ENCODE results near the gene SPEF1. TPM values are rescaled to one million over a fixed set of nuclear protein-coding genes. Genes with fewer than 3 reads are reported as not detected.

The SPEF1 gene
- total and polyA plus RNA-seq, 2 of the 13 experiments (the other 11 are each of a cell fraction or from before 2014, with no cell fraction given), result 0.11 to 0.27 TPM

DNA sequence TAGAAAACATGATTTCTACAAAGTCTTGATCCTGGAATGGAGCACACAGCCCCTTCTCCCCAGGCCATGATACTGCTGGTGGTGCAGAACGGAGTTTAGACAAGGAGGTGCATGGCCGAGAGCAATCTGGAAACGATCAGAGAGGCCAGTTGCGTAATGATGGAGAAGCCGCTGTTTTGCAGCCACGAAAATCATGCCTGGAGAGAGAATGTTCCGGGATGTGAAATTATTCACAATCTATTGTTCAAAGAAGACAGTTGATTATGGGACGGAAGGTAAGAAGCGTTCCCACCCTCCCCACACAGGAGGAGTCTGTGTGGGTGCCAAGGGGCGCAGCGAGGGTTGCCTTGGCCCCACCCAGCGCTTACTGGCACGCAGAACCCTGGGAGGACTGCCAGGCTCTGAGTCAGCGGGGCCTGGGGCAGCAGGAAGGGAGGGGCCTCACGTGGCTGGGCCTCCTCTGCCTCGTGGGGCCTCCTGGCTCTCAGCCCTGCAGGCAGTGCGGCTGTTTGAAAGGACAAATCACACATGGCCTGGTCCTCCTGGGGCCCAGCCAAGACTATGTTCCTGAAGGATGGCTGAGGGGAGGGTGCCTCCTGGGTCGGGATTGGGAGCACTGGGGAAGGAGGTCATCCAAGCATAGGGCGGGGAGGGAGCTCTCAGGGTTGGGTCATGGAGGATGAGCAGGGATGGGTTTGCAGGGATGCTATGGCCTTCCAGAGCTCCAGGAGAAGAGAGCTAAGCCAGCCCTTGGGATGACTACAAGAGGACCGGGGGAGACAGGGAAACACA lies 30.4 kb upstream of the SPEF1 start:
- Histone ChIP-seq H3K4me3 (replicated peaks in 1 of 3; ENCODE audit: insufficient read depth in 1 of 3, low read depth in 2 of 3, low read length in 3 of 3) (peak overlapping the region; percentile 18 to 59 (median 44); a peak in 5 of 6 replicates), H3K4me2 (ENCODE audit: low read depth, low read length) (peak overlapping the region; percentile 87), H3K27ac (ENCODE audit: extremely low read length, insufficient read depth, low read length) (no peak overlapping the region), H3K9me3 (ENCODE audit: low read length) (no peaks in the 10 kb centered on the region), H3K4me1 (ENCODE audit: insufficient read depth, low read length) (peaks cover 61% of the 10 kb centered on the region), H2AFZ (ENCODE audit: low read length) (no peak overlapping the region), H4K20me1 (ENCODE audit: insufficient read depth, low read length) (no peaks in the 10 kb centered on the region), H3K27me3 (ENCODE audit: control insufficient read depth in 1 of 2, insufficient read depth in 2 of 2, low read length in 2 of 2) (peaks cover 2 to 14% of the 10 kb centered on the region in 2 experiments; a peak in 3 of 5 replicates), H3K9ac (ENCODE audit: insufficient read depth, low read depth, low read length) (peak overlapping the region; percentile 45), H3K79me2 (ENCODE audit: insufficient read depth, low read length) (no peaks in the 10 kb centered on the region), H3K36me3 (replicated peaks in 1 of 2; ENCODE audit: control insufficient read depth in 1 of 2, insufficient read depth in 2 of 2, low read length in 2 of 2) (no peaks in the 10 kb centered on the region)
- 5% methylated on average over 20 of the region's 20 CpGs for WGBS (ENCODE audit: low lambda C conversion rate)
- FAIRE-seq (no peak), ATAC-seq (peak; percentile 81), DNase-seq (ENCODE audit: low spot score) (peak; percentile 90)
- in situ Hi-C loops (cut with HindIII; ENCODE audit: extremely low pct_ligation_motif_present, low pct_unique_long_range_greater_than_20kb), result no loop called here
- no TSS peak for BruUV-seq (replicated peaks)
- POLR2A ChIA-PET, result interaction anchor here (0.8 to 2.8 kb wide), 7 partner anchors 9 to 44 kb away, joined by 3 to 10 read pairs (median 4); partner anchors contain the start of genes ADISSP, AP5S1, CDC25B and CENPB
- CTCF ChIA-PET (ENCODE audit: low intra/inter-chr PET ratio, low total read pairs), result interaction anchor here (1.2 kb wide), 1 partner anchor 25 kb away, joined by 5 read pairs; the partner anchor contains the start of gene CENPB
- intact Hi-C loops (cut with micrococcal nuclease; ENCODE audit: unreplicated experiment), result loop anchor here (1.0 kb wide), 1 partner anchor 13 kb away; no protein-coding TSS in a partner anchor
- TF ChIP-seq ZNF773 (CRISPR knock-in tag; IDR thresholded peaks at IDR 0.05; ENCODE audit: borderline replicate concordance) (0 out of 2 replicates have a peak, but pooled peaks have one; percentile 64), ZNF138 (CRISPR knock-in tag; IDR thresholded peaks at IDR 0.05; ENCODE audit: low read depth) (no peak), RARA (CRISPR knock-in tag; IDR thresholded peaks at IDR 0.05) (peak; percentile 84), MXD4 (CRISPR knock-in tag; IDR thresholded peaks at IDR 0.05) (peak; percentile 97), ZNF850 (CRISPR knock-in tag; conservative IDR thresholded peaks at IDR 0.05) (no peak), CENPT (CRISPR knock-in tag; IDR thresholded peaks at IDR 0.05; ENCODE audit: low read depth) (peak; percentile 56; the same call in 1 of the 2 replicates), ZNF20 (CRISPR knock-in tag; IDR thresholded peaks at IDR 0.05) (no peak)
- TF ChIP-seq, protein P1, sequence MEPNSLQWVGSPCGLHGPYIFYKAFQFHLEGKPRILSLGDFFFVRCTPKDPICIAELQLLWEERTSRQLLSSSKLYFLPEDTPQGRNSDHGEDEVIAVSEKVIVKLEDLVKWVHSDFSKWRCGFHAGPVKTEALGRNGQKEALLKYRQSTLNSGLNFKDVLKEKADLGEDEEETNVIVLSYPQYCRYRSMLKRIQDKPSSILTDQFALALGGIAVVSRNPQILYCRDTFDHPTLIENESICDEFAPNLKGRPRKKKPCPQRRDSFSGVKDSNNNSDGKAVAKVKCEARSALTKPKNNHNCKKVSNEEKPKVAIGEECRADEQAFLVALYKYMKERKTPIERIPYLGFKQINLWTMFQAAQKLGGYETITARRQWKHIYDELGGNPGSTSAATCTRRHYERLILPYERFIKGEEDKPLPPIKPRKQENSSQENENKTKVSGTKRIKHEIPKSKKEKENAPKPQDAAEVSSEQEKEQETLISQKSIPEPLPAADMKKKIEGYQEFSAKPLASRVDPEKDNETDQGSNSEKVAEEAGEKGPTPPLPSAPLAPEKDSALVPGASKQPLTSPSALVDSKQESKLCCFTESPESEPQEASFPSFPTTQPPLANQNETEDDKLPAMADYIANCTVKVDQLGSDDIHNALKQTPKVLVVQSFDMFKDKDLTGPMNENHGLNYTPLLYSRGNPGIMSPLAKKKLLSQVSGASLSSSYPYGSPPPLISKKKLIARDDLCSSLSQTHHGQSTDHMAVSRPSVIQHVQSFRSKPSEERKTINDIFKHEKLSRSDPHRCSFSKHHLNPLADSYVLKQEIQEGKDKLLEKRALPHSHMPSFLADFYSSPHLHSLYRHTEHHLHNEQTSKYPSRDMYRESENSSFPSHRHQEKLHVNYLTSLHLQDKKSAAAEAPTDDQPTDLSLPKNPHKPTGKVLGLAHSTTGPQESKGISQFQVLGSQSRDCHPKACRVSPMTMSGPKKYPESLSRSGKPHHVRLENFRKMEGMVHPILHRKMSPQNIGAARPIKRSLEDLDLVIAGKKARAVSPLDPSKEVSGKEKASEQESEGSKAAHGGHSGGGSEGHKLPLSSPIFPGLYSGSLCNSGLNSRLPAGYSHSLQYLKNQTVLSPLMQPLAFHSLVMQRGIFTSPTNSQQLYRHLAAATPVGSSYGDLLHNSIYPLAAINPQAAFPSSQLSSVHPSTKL (CRISPR knock-in tag; IDR thresholded peaks at IDR 0.05), result peak; percentile 97
- TF ChIP-seq, protein P2, sequence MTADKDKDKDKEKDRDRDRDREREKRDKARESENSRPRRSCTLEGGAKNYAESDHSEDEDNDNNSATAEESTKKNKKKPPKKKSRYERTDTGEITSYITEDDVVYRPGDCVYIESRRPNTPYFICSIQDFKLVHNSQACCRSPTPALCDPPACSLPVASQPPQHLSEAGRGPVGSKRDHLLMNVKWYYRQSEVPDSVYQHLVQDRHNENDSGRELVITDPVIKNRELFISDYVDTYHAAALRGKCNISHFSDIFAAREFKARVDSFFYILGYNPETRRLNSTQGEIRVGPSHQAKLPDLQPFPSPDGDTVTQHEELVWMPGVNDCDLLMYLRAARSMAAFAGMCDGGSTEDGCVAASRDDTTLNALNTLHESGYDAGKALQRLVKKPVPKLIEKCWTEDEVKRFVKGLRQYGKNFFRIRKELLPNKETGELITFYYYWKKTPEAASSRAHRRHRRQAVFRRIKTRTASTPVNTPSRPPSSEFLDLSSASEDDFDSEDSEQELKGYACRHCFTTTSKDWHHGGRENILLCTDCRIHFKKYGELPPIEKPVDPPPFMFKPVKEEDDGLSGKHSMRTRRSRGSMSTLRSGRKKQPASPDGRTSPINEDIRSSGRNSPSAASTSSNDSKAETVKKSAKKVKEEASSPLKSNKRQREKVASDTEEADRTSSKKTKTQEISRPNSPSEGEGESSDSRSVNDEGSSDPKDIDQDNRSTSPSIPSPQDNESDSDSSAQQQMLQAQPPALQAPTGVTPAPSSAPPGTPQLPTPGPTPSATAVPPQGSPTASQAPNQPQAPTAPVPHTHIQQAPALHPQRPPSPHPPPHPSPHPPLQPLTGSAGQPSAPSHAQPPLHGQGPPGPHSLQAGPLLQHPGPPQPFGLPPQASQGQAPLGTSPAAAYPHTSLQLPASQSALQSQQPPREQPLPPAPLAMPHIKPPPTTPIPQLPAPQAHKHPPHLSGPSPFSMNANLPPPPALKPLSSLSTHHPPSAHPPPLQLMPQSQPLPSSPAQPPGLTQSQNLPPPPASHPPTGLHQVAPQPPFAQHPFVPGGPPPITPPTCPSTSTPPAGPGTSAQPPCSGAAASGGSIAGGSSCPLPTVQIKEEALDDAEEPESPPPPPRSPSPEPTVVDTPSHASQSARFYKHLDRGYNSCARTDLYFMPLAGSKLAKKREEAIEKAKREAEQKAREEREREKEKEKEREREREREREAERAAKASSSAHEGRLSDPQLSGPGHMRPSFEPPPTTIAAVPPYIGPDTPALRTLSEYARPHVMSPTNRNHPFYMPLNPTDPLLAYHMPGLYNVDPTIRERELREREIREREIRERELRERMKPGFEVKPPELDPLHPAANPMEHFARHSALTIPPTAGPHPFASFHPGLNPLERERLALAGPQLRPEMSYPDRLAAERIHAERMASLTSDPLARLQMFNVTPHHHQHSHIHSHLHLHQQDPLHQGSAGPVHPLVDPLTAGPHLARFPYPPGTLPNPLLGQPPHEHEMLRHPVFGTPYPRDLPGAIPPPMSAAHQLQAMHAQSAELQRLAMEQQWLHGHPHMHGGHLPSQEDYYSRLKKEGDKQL (CRISPR knock-in tag; IDR thresholded peaks at IDR 0.05; ENCODE audit: low read depth), result 0 out of 2 replicates have a peak, but pooled peaks have one; percentile 35
- TF ChIP-seq, protein P3, sequence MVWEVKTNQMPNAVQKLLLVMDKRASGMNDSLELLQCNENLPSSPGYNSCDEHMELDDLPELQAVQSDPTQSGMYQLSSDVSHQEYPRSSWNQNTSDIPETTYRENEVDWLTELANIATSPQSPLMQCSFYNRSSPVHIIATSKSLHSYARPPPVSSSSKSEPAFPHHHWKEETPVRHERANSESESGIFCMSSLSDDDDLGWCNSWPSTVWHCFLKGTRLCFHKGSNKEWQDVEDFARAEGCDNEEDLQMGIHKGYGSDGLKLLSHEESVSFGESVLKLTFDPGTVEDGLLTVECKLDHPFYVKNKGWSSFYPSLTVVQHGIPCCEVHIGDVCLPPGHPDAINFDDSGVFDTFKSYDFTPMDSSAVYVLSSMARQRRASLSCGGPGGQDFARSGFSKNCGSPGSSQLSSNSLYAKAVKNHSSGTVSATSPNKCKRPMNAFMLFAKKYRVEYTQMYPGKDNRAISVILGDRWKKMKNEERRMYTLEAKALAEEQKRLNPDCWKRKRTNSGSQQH (CRISPR knock-in tag; IDR thresholded peaks at IDR 0.05; ENCODE audit: low read depth), result peak; percentile 74; the same call in 1 of the 2 replicates
- TF ChIP-seq, protein P4, sequence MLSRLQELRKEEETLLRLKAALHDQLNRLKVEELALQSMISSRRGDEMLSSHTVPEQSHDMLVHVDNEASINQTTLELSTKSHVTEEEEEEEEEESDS (CRISPR knock-in tag; IDR thresholded peaks at IDR 0.05; ENCODE audit: borderline replicate concordance), result peak; percentile 87; the same call in 1 of the 2 replicates
